ENCODE data around the gene ATP5PB.

DNA sequence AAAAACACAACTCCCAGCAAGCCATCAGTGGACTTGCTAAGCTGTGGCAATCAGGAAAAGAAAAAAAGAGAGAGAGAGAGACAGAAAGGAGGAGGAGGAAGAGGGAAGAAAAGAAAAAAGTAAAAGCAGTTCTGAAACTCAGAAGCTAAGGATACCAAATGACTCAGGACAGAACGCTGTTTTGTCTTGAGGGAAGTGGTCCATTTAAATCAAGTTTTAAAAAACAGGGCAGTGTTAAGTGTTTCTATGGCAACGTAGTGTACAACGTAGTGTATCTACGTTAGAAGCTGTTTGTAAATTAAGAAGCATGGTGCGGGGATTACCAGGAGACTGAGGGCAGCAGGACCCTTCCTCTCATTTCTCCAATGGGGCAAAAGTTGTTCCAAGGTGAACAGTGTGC lies 48.3 kb downstream of the ATP5PB start:
- TF ChIP-seq FOXK2 (IDR thresholded peaks at IDR 0.05) (no peak), FOXA1 (IDR thresholded peaks at IDR 0.05) (no peak), SUZ12 (IDR thresholded peaks at IDR 0.05) (no peak), SP1 (IDR thresholded peaks at IDR 0.05) (no peak), ARNT (IDR thresholded peaks at IDR 0.05) (no peak), CTBP1 (IDR thresholded peaks at IDR 0.05; ENCODE audit: borderline replicate concordance) (no peak), ZNF384 (IDR thresholded peaks at IDR 0.05) (no peak), FOXM1 (IDR thresholded peaks at IDR 0.05; ENCODE audit: borderline replicate concordance) (no peak), ELF4 (IDR thresholded peaks at IDR 0.05) (no peak), BHLHE40 (IDR thresholded peaks at IDR 0.05; ENCODE audit: borderline replicate concordance) (no peak), HDGF (IDR thresholded peaks at IDR 0.05; ENCODE audit: borderline replicate concordance) (no peak), L3MBTL2 (conservative IDR thresholded peaks at IDR 0.05) (no peak), NFRKB (IDR thresholded peaks at IDR 0.05) (no peak), LEF1 (IDR thresholded peaks at IDR 0.05; ENCODE audit: borderline replicate concordance) (no peak)

Data from HEK293T (cell line).